Hepatocyte (in vitro differentiated cells): ENCODE measurements around the gene ADGRL1.

Experiments used
- CTCF ChIP-seq: fragments of 200-600 bp; sonication (generic); IDR thresholded peaks from 2 replicates; pipeline ENCODE4 v1.5.1; 2016; ENCODE audit warnings: antibody characterized with exemption, mild to moderate bottlenecking; ENCODE audit not compliant: poor library complexity
- EZH2 ChIP-seq: fragments of 200-600 bp; sonication (generic); IDR thresholded peaks from 2 replicates; pipeline ENCODE4 v1.6.1; 2016; ENCODE audit warnings: antibody characterized with exemption, mild to moderate bottlenecking, borderline replicate concordance

- no peak for TF ChIP-seq CTCF
- TF ChIP-seq EZH2, result no peak
These were observed 56.4 kb downstream of the ADGRL1 start for GRCh38 chr19:14149509-14149994.
